Endothelial cell of umbilical vein (primary cell): Measurements from ENCODE around the gene CHEK2.
A peak's percentile ranks its signal among the peaks of the same experiment; 100 is the strongest.
"Not testable (repeated sequence)": the region's sequence is repeated elsewhere in the genome, so short reads cannot be mapped to it uniquely, and the experiment has no call there.

ENCODE experiments used
- CTCF ChIP-seq, 2 donors: IDR thresholded peaks; 1 replicate in 1 of 2; 2 replicates in 1 of 2; pipeline ENCODE4 v1.5.1; 2011; ENCODE audit warnings: low read length in 2 of 2, mild to moderate bottlenecking in 2 of 2, moderate library complexity in 2 of 2, control low read depth in 1 of 2, inconsistent platforms in 1 of 2, low read depth in 1 of 2; ENCODE audit not compliant: insufficient read depth in 1 of 2; ENCODE audit errors: extremely low read depth in 1 of 2
- POLR2A ChIP-seq: IDR thresholded peaks from 2 replicates; pipeline ENCODE4 v1.6.1; 2012; ENCODE audit warnings: low read depth, mild to moderate bottlenecking, control low read depth, low read length
- POLR2AphosphoS5 ChIP-seq: IDR thresholded peaks from 2 replicates; pipeline ENCODE4 v1.6.1; 2012; ENCODE audit warnings: low read depth, mild to moderate bottlenecking, control low read depth, low read length, moderate library complexity; ENCODE audit not compliant: insufficient read depth

GRCh38 chr22:28679611-28680287 is 61.9 kb downstream of the CHEK2 start, which contains the start of gene TTC28:
- TF ChIP-seq POLR2A; CTCF (IDR thresholded peaks at IDR 0.05; ENCODE audit: extremely low read depth in 1 of 2, insufficient read depth in 1 of 2, low read depth in 1 of 2, low read length in 2 of 2): not testable (repeated sequence)
- peak; percentile 61 for TF ChIP-seq POLR2AphosphoS5
